ENCODE results near the gene PSPN.
"Not testable (repeated sequence)": the region's sequence is repeated elsewhere in the genome, so short reads cannot be mapped to it uniquely, and the experiment has no call there.

- TF ChIP-seq CTCF, POLR2A (IDR thresholded peaks at IDR 0.05): not testable (repeated sequence)
These were observed 20.3 kb downstream of the PSPN start for GRCh38 chr19:6355321-6356040.
